Measurements from ENCODE around the gene NOC4L.

Gene NOC4L

DNA sequence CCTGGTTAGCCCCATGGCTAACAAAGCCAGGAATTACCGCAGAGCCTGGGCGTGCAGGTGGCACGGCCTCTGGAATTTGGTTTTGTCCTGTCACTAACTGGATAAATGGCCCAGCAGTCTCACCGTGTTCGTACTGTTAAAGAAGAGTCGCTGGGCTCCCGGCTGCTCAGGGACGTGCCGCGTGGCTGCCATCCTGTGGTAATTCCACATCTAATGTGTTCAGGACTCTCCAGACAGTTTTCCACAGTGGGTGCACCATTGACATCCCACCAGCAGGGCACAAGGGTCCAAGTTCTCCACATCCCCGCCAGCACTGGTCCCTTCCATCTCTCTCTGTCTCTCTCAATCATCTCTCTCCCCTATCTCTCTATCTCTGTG, 19.6 kb downstream of the NOC4L start:
- no peak overlapping the region for H3K4me2 ChIP-seq (ENCODE audit: low read depth, low read length, poor library complexity, severe bottlenecking)
- no peaks in the 10 kb centered on the region for H3K27me3 ChIP-seq (ENCODE audit: low read length)
- H3K9me2 ChIP-seq (replicated peaks; ENCODE audit: insufficient read depth, low read length) = no peaks in the 10 kb centered on the region
- H3K9ac ChIP-seq (ENCODE audit: low read length) = no peak overlapping the region
- no peaks in the 10 kb centered on the region for H3F3A ChIP-seq (ENCODE audit: insufficient read depth)
- H3K4me3 ChIP-seq (ENCODE audit: insufficient read depth, low read length, poor library complexity, severe bottlenecking) = no peak overlapping the region
- H3K36me3 ChIP-seq (ENCODE audit: low read length) = no peaks in the 10 kb centered on the region
- no peaks in the 10 kb centered on the region for H3K9me3 ChIP-seq (ENCODE audit: insufficient read depth, low read length)
- H3K79me2 ChIP-seq (ENCODE audit: insufficient read depth, low read length) = no peaks in the 10 kb centered on the region
- H4K20me1 ChIP-seq (ENCODE audit: low read depth, low read length) = no peaks in the 10 kb centered on the region
- H2AFZ ChIP-seq (ENCODE audit: low read depth, low read length, severe bottlenecking) = no peak overlapping the region
- no peak overlapping the region for H3K27ac ChIP-seq (ENCODE audit: low read depth, low read length)
- TF ChIP-seq CTCF (IDR thresholded peaks at IDR 0.05; ENCODE audit: insufficient read depth, low read length, poor library complexity, severe bottlenecking) = no peak

- no peaks in the 10 kb centered on the region for H4K20me1 ChIP-seq (ENCODE audit: low read depth, low read length)
- no peaks in the 10 kb centered on the region for H3F3A ChIP-seq (ENCODE audit: insufficient read depth)
- H2AFZ ChIP-seq (ENCODE audit: low read depth, low read length, severe bottlenecking) = no peak overlapping the region
- H3K36me3 ChIP-seq (ENCODE audit: low read length) = no peaks in the 10 kb centered on the region
- H3K9me2 ChIP-seq (replicated peaks; ENCODE audit: insufficient read depth, low read length) = no peaks in the 10 kb centered on the region
- no peaks in the 10 kb centered on the region for H3K9me3 ChIP-seq (ENCODE audit: insufficient read depth, low read length)
- no peak overlapping the region for H3K4me3 ChIP-seq (ENCODE audit: insufficient read depth, low read length, poor library complexity, severe bottlenecking)
- TF ChIP-seq EZH2phosphoT487 (conservative IDR thresholded peaks at IDR 0.05; ENCODE audit: low read length) = no peak
- no peaks in the 10 kb centered on the region for H3K27me3 ChIP-seq (ENCODE audit: low read length)
- H3K27ac ChIP-seq (ENCODE audit: low read depth, low read length) = no peak overlapping the region
- no peak overlapping the region for H3K4me2 ChIP-seq (ENCODE audit: low read depth, low read length, poor library complexity, severe bottlenecking)
- H3K79me2 ChIP-seq (ENCODE audit: insufficient read depth, low read length) = no peaks in the 10 kb centered on the region
- no peak overlapping the region for H3K9ac ChIP-seq (ENCODE audit: low read length)
Measured at GRCh38 chr12:132164426-132164825, 20.2 kb downstream of the NOC4L start.

DNA sequence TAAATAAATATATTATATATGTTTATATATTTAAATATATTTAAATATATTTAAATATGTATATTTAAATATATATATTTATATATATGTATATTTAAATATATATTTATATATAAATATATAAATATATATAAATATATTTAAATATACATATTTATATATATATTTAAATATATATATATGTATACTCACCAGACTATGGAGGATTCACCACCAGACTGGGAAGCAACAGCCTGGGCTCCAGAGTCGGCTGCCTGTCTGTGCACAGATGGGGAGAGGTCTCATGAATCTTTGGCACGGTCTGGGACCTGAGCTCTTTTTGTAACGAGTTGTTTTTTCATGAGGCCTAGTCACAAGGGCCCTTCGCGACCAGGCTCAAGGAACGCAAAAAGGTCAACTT, 21.3 kb downstream of the NOC4L start:
- Histone ChIP-seq H3K27me3 (ENCODE audit: low read length) (no peaks in the 10 kb centered on the region), H3K9me3 (ENCODE audit: insufficient read depth, low read length) (no peaks in the 10 kb centered on the region), H3K79me2 (ENCODE audit: insufficient read depth, low read length) (no peaks in the 10 kb centered on the region), H4K20me1 (ENCODE audit: low read depth, low read length) (no peaks in the 10 kb centered on the region), H3K9ac (ENCODE audit: low read length) (no peak overlapping the region), H3K9me2 (replicated peaks; ENCODE audit: insufficient read depth, low read length) (no peaks in the 10 kb centered on the region), H3F3A (ENCODE audit: insufficient read depth) (no peaks in the 10 kb centered on the region), H3K27ac (ENCODE audit: low read depth, low read length) (no peak overlapping the region), H3K4me3 (ENCODE audit: insufficient read depth, low read length, poor library complexity, severe bottlenecking) (no peak overlapping the region), H3K36me3 (ENCODE audit: low read length) (no peaks in the 10 kb centered on the region), H2AFZ (ENCODE audit: low read depth, low read length, severe bottlenecking) (no peak overlapping the region), H3K4me2 (ENCODE audit: low read depth, low read length, poor library complexity, severe bottlenecking) (no peak overlapping the region)
- TF ChIP-seq EZH2phosphoT487 (conservative IDR thresholded peaks at IDR 0.05; ENCODE audit: low read length) (no peak), CTCF (IDR thresholded peaks at IDR 0.05; ENCODE audit: insufficient read depth, low read length, poor library complexity, severe bottlenecking) (no peak)

DNA sequence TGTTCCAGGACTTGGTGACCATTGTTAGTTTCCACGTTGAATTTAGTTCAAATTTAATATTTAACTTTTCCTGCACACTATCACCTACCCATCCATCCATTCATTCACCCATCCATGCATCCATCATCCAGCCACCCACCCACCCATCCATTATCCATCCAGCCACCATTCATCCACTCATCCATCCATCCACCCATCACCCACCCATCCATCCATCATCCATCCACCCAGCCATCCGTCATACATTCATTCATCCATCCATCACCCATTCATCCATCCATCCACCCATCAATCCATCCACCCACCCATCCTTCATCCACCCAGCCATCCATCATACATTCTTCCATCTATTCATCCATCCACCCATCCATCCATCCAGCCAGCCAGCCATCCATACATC, 21.8 kb downstream of the NOC4L start:
- no peak overlapping the region for H3K4me2 ChIP-seq (ENCODE audit: low read depth, low read length, poor library complexity, severe bottlenecking)
- no peaks in the 10 kb centered on the region for H3F3A ChIP-seq (ENCODE audit: insufficient read depth)
- H3K27ac ChIP-seq (ENCODE audit: low read depth, low read length) = no peak overlapping the region
- no peaks in the 10 kb centered on the region for H3K9me3 ChIP-seq (ENCODE audit: insufficient read depth, low read length)
- H4K20me1 ChIP-seq (ENCODE audit: low read depth, low read length) = no peaks in the 10 kb centered on the region
- no peaks in the 10 kb centered on the region for H3K79me2 ChIP-seq (ENCODE audit: insufficient read depth, low read length)
- no peaks in the 10 kb centered on the region for H3K9me2 ChIP-seq (replicated peaks; ENCODE audit: insufficient read depth, low read length)
- no peak overlapping the region for H3K9ac ChIP-seq (ENCODE audit: low read length)
- H2AFZ ChIP-seq (ENCODE audit: low read depth, low read length, severe bottlenecking) = no peak overlapping the region
- H3K27me3 ChIP-seq (ENCODE audit: low read length) = no peaks in the 10 kb centered on the region
- TF ChIP-seq CTCF (IDR thresholded peaks at IDR 0.05; ENCODE audit: insufficient read depth, low read length, poor library complexity, severe bottlenecking) (no peak), EZH2phosphoT487 (conservative IDR thresholded peaks at IDR 0.05; ENCODE audit: low read length) (no peak)
- H3K4me3 ChIP-seq (ENCODE audit: insufficient read depth, low read length, poor library complexity, severe bottlenecking) = no peak overlapping the region
- H3K36me3 ChIP-seq (ENCODE audit: low read length) = no peaks in the 10 kb centered on the region

Measured in SU-DHL-6 (cell line).